NCI-H345 treated with DMSO at 0.1 percent for 48 hours (cell line): ENCODE results near the gene MARK2.

Source experiments
- DNase-seq: peaks from one replicate; lab custom pipeline; 2025; ENCODE audit not compliant: unreplicated experiment; lab: John Stamatoyannopoulos, UW

MARK2 gene

GRCh38 chr11:63829823-63830489, 9.0 kb upstream of the MARK2 start:
- no peak for DNase-seq

- DNase-seq, result no peak
These were observed 7.6 kb upstream of the MARK2 start for GRCh38 chr11:63831326-63831725.

- DNase-seq, result no peak
These were observed 6.6 kb upstream of the MARK2 start for GRCh38 chr11:63832336-63832735.

- no peak for DNase-seq
These were observed 5.9 kb upstream of the MARK2 start for GRCh38 chr11:63833048-63833447.

- DNase-seq, result no peak
These were observed 4.3 kb upstream of the MARK2 start for GRCh38 chr11:63834535-63835157.

GRCh38 chr11:63835158-63835545, 3.8 kb upstream of the MARK2 start:
- no peak for DNase-seq

GRCh38 chr11:63837027-63837688, 1.8 kb upstream of the MARK2 start:
- peak; percentile 84 for DNase-seq

GRCh38 chr11:63837739-63838138, 1.2 kb upstream of the MARK2 start:
- no peak for DNase-seq

GRCh38 chr11:63838150-63838677, 696 bp upstream of the MARK2 start:
- DNase-seq, result no peak

GRCh38 chr11:63839508-63840355, 822 bp downstream of the MARK2 start:
- DNase-seq, result no peak

GRCh38 chr11:63840356-63841060, 1.6 kb downstream of the MARK2 start:
- no peak for DNase-seq

GRCh38 chr11:63841554-63841953, 2.6 kb downstream of the MARK2 start:
- peak; percentile 63 for DNase-seq

- no peak for DNase-seq
These were observed 4.1 kb downstream of the MARK2 start for GRCh38 chr11:63843041-63843440.

- DNase-seq, result no peak
These were observed 5.9 kb downstream of the MARK2 start for GRCh38 chr11:63844836-63845235.

- no peak for DNase-seq
These were observed 6.4 kb downstream of the MARK2 start for GRCh38 chr11:63845303-63845702.

GRCh38 chr11:63845911-63846310, 7.0 kb downstream of the MARK2 start:
- DNase-seq, result no peak

GRCh38 chr11:63846897-63847296, 8.0 kb downstream of the MARK2 start:
- DNase-seq, result no peak

GRCh38 chr11:63847363-63847762, 8.5 kb downstream of the MARK2 start:
- no peak for DNase-seq

GRCh38 chr11:63849691-63850090, 10.8 kb downstream of the MARK2 start:
- no peak for DNase-seq

- DNase-seq, result no peak
These were observed 12.0 kb downstream of the MARK2 start for GRCh38 chr11:63850920-63851319.

GRCh38 chr11:63851364-63851763, 12.5 kb downstream of the MARK2 start:
- no peak for DNase-seq
